Activated CD8-positive, alpha-beta T cell treated with anti-CD3 and anti-CD28 coated beads for 36 hours (primary cell): ENCODE results near the gene SPINK14. TPM values are rescaled to one million over a fixed set of nuclear protein-coding genes. Genes with fewer than 3 reads are reported as not detected.

Source experiments
- ATAC-seq: fragments of 200-7000 bp; cut with Tn5 transposase; one replicate; pipeline ENCODE4 v1.10.0; 2021; ENCODE audit warnings: mild to moderate bottlenecking, moderate library complexity
- CTCF ChIA-PET: fragments of 350-600 bp; sonication (Branson Sonifier 250); formaldehyde crosslinking; loops from one replicate; lab custom pipeline; 2021; ENCODE audit warnings: antibody characterized with exemption; lab: Charles Lee
- POLR2A ChIA-PET: fragments of 350-600 bp; sonication (Branson Sonifier 250); formaldehyde crosslinking; loops from one replicate; lab custom pipeline; 2021; ENCODE audit warnings: antibody characterized with exemption; lab: Charles Lee
- DNase-seq: peaks from one replicate; pipeline ENCODE4 v3.0.0-alpha.2; 2020
- H3K27ac Mint-ChIP-seq: one replicate; pipeline ENCODE4 v1.8.0; 2021; ENCODE audit warnings: mild to moderate bottlenecking, mixed read lengths
- H3K27me3 Mint-ChIP-seq: one replicate; pipeline ENCODE4 v1.8.0; 2021; ENCODE audit warnings: mixed read lengths
- H3K36me3 Mint-ChIP-seq: one replicate; pipeline ENCODE4 v1.8.0; 2021; ENCODE audit warnings: low read depth, mixed read lengths
- H3K4me1 Mint-ChIP-seq: one replicate; pipeline ENCODE4 v1.8.0; 2021; ENCODE audit warnings: low read depth, mixed read lengths
- H3K4me3 Mint-ChIP-seq: one replicate; pipeline ENCODE4 v1.8.0; 2021; ENCODE audit warnings: mild to moderate bottlenecking, moderate library complexity, mixed read lengths
- H3K9me3 Mint-ChIP-seq: one replicate; pipeline ENCODE4 v1.8.0; 2021; ENCODE audit warnings: mixed read lengths
- CTCF ChIP-seq: fragments of 200-600 bp; IDR thresholded peaks from one replicate; pipeline ENCODE4 v1.8.0; 2022; ENCODE audit warnings: antibody characterized with exemption, mild to moderate bottlenecking
- intact Hi-C: fragments of 100-400 bp; cut with micrococcal nuclease; formaldehyde crosslinking; loops from one replicate; pipeline ENCODE4 v1.10.0; 2022
- total RNA-seq, 2 experiments: library from RNA; stranded (reverse); gene quantifications; one replicate each; pipeline ENCODE4 v1.2.3, GENCODE V29; 2021

SPINK14 gene
- total RNA-seq, 2 experiments from 2014 or later, result not detected

GRCh38 chr5:148205044-148205806 is 36.9 kb downstream of the SPINK14 start:
- ChIA-PET CTCF (no interaction called here), POLR2A (no interaction called here)
- DNase-seq, result no peak
- no peak for ATAC-seq
- Mint-ChIP-seq H3K9me3 (no peaks in the 10 kb centered on the region), H3K36me3 (no peaks in the 10 kb centered on the region), H3K4me1 (no peaks in the 10 kb centered on the region), H3K27ac (no peak overlapping the region), H3K27me3 (peaks cover 9% of the 10 kb centered on the region), H3K4me3 (no peak overlapping the region)
- TF ChIP-seq CTCF, result no peak
- intact Hi-C loops, result no loop called here

- no peak for DNase-seq
- H3K27me3 Mint-ChIP-seq, result peaks cover 9% of the 10 kb centered on the region
- H3K36me3 Mint-ChIP-seq, result no peaks in the 10 kb centered on the region
- no peak for TF ChIP-seq CTCF
- H3K4me3 Mint-ChIP-seq, result no peak overlapping the region
- no peaks in the 10 kb centered on the region for H3K9me3 Mint-ChIP-seq
- H3K27ac Mint-ChIP-seq, result no peak overlapping the region
- CTCF ChIA-PET, result no interaction called here
- intact Hi-C loops, result no loop called here
- POLR2A ChIA-PET, result no interaction called here
- ATAC-seq, result no peak
- H3K4me1 Mint-ChIP-seq, result no peaks in the 10 kb centered on the region
Measured at GRCh38 chr5:148205865-148206264, 37.5 kb downstream of the SPINK14 start.

- no peak for TF ChIP-seq CTCF
- intact Hi-C loops, result no loop called here
- peaks cover 10% of the 10 kb centered on the region for H3K27me3 Mint-ChIP-seq
- H3K36me3 Mint-ChIP-seq, result no peaks in the 10 kb centered on the region
- H3K27ac Mint-ChIP-seq, result no peak overlapping the region
- H3K4me3 Mint-ChIP-seq, result no peak overlapping the region
- DNase-seq (no peak), ATAC-seq (no peak)
- H3K9me3 Mint-ChIP-seq, result no peaks in the 10 kb centered on the region
- ChIA-PET POLR2A (no interaction called here), CTCF (no interaction called here)
- no peaks in the 10 kb centered on the region for H3K4me1 Mint-ChIP-seq
Measured at GRCh38 chr5:148206620-148207019, 38.3 kb downstream of the SPINK14 start.

- H3K4me3 Mint-ChIP-seq, result no peak overlapping the region
- H3K9me3 Mint-ChIP-seq, result no peaks in the 10 kb centered on the region
- no peak overlapping the region for H3K27ac Mint-ChIP-seq
- no peaks in the 10 kb centered on the region for H3K4me1 Mint-ChIP-seq
- ChIA-PET POLR2A (no interaction called here), CTCF (no interaction called here)
- DNase-seq (no peak), ATAC-seq (no peak)
- TF ChIP-seq CTCF, result no peak
- no peaks in the 10 kb centered on the region for H3K36me3 Mint-ChIP-seq
- H3K27me3 Mint-ChIP-seq, result peaks cover 13% of the 10 kb centered on the region
- intact Hi-C loops, result no loop called here
Measured at GRCh38 chr5:148208226-148208625, 39.9 kb downstream of the SPINK14 start.

GRCh38 chr5:148209151-148209770 is 40.9 kb downstream of the SPINK14 start:
- Mint-ChIP-seq H3K9me3 (no peaks in the 10 kb centered on the region), H3K27me3 (peaks cover 9% of the 10 kb centered on the region), H3K4me1 (no peaks in the 10 kb centered on the region), H3K4me3 (no peak overlapping the region), H3K27ac (no peak overlapping the region), H3K36me3 (no peaks in the 10 kb centered on the region)
- CTCF ChIA-PET, result interaction anchor here (0.7 kb wide), 1 partner anchor 1459 kb away, joined by 3 read pairs; no protein-coding TSS in a partner anchor
- TF ChIP-seq CTCF, result no peak
- POLR2A ChIA-PET, result interaction anchor here (0.6 kb wide), 1 partner anchor 184 kb away, joined by 3 read pairs; no protein-coding TSS in a partner anchor
- no peak for ATAC-seq
- intact Hi-C loops, result no loop called here
- DNase-seq, result no peak
